Nephron (organoid): Measurements from ENCODE around the gene VSTM2L.

Experiments
- H3K27ac Mint-ChIP-seq, 3 experiments: 2 replicates each; pipeline ENCODE4 v1.8.0; 2020; ENCODE audit warnings: mixed read lengths in 3 of 3, mild to moderate bottlenecking in 2 of 3, moderate library complexity in 1 of 3
- H3K27me3 Mint-ChIP-seq: 2 replicates; pipeline ENCODE4 v1.8.0; 2021; ENCODE audit warnings: low read depth, mild to moderate bottlenecking, moderate library complexity, mixed read lengths
- H3K36me3 Mint-ChIP-seq: 2 replicates; pipeline ENCODE4 v1.8.0; 2020; ENCODE audit warnings: low read depth, mixed read lengths
- H3K4me1 Mint-ChIP-seq: 2 replicates; pipeline ENCODE4 v1.8.0; 2020; ENCODE audit warnings: mixed read lengths
- H3K4me3 Mint-ChIP-seq, 3 experiments: 2 replicates each; pipeline ENCODE4 v1.8.0; 2020; ENCODE audit warnings: mild to moderate bottlenecking in 3 of 3, mixed read lengths in 3 of 3, moderate library complexity in 2 of 3
- H3K9me3 Mint-ChIP-seq: 2 replicates; pipeline ENCODE4 v1.8.0; 2020; ENCODE audit warnings: mixed read lengths
- CTCF ChIP-seq, 3 experiments: fragments of 200-600 bp; sonication (generic); IDR thresholded peaks; one replicate each; pipeline ENCODE4 v1.5.0; 2021; ENCODE audit warnings: antibody characterized with exemption in 3 of 3; ENCODE audit not compliant: unreplicated experiment in 3 of 3

Gene VSTM2L

GRCh38 chr20:37913567-37914366 lies 10.8 kb downstream of the VSTM2L start:
- H3K36me3 Mint-ChIP-seq, result no peaks in the 10 kb centered on the region
- H3K4me1 Mint-ChIP-seq, result peaks cover 76% of the 10 kb centered on the region
- peaks cover 31% of the 10 kb centered on the region for H3K27me3 Mint-ChIP-seq
- peak overlapping the region; percentile 55 to 86 (median 78) for H3K27ac Mint-ChIP-seq
- H3K9me3 Mint-ChIP-seq, result no peaks in the 10 kb centered on the region
- TF ChIP-seq CTCF (IDR thresholded peaks at IDR 0.05; ENCODE audit: unreplicated experiment in 3 of 3), result no peak
- peak overlapping the region; percentile 71 to 88 (median 78) for H3K4me3 Mint-ChIP-seq

- no peak for TF ChIP-seq CTCF (IDR thresholded peaks at IDR 0.05; ENCODE audit: unreplicated experiment in 3 of 3)
- no peaks in the 10 kb centered on the region for H3K9me3 Mint-ChIP-seq
Measured at GRCh38 chr20:37914367-37914671, 11.4 kb downstream of the VSTM2L start.

GRCh38 chr20:37914672-37915433 lies 11.9 kb downstream of the VSTM2L start:
- no peaks in the 10 kb centered on the region for H3K36me3 Mint-ChIP-seq
- peaks cover 79% of the 10 kb centered on the region for H3K4me1 Mint-ChIP-seq
- peak overlapping the region; percentile 71 to 88 (median 78) for H3K4me3 Mint-ChIP-seq

More at GRCh38 chr20:37914367-37914671, 11.4 kb downstream of the VSTM2L start:
- H3K27ac Mint-ChIP-seq, result peak overlapping the region; percentile 55 to 86 (median 78)
- peaks cover 76% of the 10 kb centered on the region for H3K4me1 Mint-ChIP-seq
- H3K4me3 Mint-ChIP-seq, result peak overlapping the region; percentile 71 to 88 (median 78)
- no peaks in the 10 kb centered on the region for H3K36me3 Mint-ChIP-seq
- peaks cover 27% of the 10 kb centered on the region for H3K27me3 Mint-ChIP-seq

GRCh38 chr20:37915434-37915787 lies 12.5 kb downstream of the VSTM2L start:
- H3K36me3 Mint-ChIP-seq, result no peaks in the 10 kb centered on the region
- H3K4me3 Mint-ChIP-seq, result peak overlapping the region; percentile 71 to 88 (median 78)
- peaks cover 27% of the 10 kb centered on the region for H3K27me3 Mint-ChIP-seq

More at GRCh38 chr20:37914672-37915433, 11.9 kb downstream of the VSTM2L start:
- H3K9me3 Mint-ChIP-seq, result no peaks in the 10 kb centered on the region
- no peak for TF ChIP-seq CTCF (IDR thresholded peaks at IDR 0.05; ENCODE audit: unreplicated experiment in 3 of 3)
- peaks cover 27% of the 10 kb centered on the region for H3K27me3 Mint-ChIP-seq
- peak overlapping the region; percentile 55 to 86 (median 78) for H3K27ac Mint-ChIP-seq

GRCh38 chr20:37915800-37916570 lies 13.1 kb downstream of the VSTM2L start:
- Mint-ChIP-seq H3K27me3 (peaks cover 27% of the 10 kb centered on the region), H3K36me3 (no peaks in the 10 kb centered on the region), H3K27ac (peak overlapping the region; percentile 78 to 98 (median 78)), H3K4me1 (peaks cover 78% of the 10 kb centered on the region), H3K9me3 (no peaks in the 10 kb centered on the region), H3K4me3 (peak overlapping the region; percentile 78 to 89 (median 88))
- TF ChIP-seq CTCF (IDR thresholded peaks at IDR 0.05; ENCODE audit: unreplicated experiment in 3 of 3), result no peak

More at GRCh38 chr20:37915434-37915787, 12.5 kb downstream of the VSTM2L start:
- H3K4me1 Mint-ChIP-seq, result peaks cover 74% of the 10 kb centered on the region
- no peak for TF ChIP-seq CTCF (IDR thresholded peaks at IDR 0.05; ENCODE audit: unreplicated experiment in 3 of 3)
- H3K9me3 Mint-ChIP-seq, result no peaks in the 10 kb centered on the region
- peak overlapping the region; percentile 78 to 98 (median 78) for H3K27ac Mint-ChIP-seq
